GM19455 (cell line): ENCODE results near the gene MRPL49.
A peak's percentile ranks its signal among the peaks of the same experiment; 100 is the strongest.
"Not testable (repeated sequence)": the region's sequence is repeated elsewhere in the genome, so short reads cannot be mapped to it uniquely, and the experiment has no call there.

ENCODE experiments used
- ATAC-seq: cut with Tn5 transposase; IDR thresholded peaks from one replicate; pipeline ENCODE4 v1.9.1; 2021; ENCODE audit not compliant: unreplicated experiment

Gene MRPL49

DNA sequence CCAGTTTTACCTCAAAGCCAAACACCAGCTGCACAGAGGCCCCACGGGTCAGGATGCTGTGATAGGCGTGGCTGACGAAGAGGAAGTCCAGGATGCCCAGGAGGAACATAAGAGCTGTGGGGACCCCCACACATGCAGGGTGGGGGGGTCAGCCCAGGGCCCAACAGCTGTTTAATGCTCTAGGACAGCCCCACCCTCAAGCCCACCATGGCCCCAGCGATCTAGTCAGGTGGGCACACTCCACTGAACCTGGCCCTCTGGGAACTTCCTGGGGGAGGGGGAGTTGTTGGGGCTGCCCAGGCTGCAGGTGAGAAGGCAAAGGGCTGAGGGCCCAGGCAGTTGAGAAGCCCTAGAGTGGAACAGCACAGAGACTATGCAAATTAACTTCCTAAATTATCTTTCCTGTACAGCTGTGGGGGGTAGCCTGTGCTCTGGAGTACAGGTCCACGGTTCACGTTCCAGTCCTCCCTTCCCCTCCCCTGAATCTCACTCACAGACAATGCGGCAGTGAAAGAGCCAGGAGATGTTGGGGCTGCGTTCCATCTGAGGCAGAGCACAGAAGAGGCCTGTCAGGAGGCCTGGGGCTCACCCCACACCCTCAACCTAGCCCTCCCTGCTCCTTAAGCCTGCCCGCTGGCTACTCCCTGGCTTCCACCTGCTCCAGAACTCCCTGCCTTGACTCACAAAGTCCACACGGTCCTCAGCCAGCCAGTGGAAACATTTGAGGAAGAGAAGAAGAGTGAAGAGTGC lies 10.3 kb downstream of the MRPL49 start:
- ATAC-seq: no peak

DNA sequence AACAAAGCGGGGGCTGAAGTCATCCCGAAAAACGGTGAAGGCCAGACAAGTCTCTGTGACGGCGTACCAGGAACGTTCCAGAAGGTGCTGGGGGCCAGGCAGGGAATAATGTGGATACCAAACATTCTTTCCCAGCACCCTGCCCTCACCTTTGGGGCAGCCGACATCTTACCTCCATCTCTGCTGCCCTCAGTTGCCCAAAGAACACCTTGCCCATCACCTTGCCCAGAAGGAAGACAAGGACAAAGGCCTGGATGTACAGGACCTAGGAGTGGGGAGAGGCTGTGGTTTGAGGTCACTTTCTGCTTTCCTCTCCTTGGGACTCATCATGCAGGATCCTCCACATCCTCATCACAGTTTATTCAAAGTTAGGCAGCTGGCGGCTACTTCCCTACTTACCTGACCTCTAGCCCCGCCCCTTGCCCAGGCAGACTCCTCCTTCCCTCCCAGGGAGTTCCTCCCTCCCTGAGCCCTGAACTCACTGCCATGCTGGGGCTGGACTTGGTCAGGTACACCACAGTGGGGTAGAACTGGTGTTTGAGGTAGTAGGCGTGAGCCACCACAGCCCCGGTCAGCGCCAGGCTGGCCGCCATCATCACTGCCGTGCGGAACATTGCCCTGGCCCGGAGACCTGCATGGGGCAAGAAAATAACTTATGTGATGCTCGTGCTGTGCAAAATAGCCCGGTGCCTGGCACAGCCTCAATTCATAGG lies 11.0 kb downstream of the MRPL49 start:
- no peak for ATAC-seq

DNA sequence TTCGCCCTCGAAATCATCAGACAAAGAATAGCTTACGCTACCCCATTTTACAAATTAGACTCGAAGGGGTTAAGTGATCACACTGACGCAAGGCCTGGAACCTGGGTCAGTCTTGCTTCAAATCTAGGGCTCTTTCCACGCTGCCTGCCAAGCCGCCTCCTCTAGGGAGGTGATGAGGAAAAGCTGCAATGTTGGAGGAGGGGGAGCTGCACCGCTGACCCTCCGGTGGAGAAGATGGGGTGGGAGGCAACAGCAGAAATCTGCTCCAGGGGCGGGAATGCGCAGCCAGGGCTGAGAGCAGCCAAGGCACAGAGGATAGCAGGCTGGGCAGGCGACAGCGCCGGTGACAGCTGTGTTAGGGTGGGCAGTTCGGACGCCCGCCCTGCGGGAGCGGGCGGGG lies 11.6 kb downstream of the MRPL49 start:
- peak; percentile 2 for ATAC-seq

DNA sequence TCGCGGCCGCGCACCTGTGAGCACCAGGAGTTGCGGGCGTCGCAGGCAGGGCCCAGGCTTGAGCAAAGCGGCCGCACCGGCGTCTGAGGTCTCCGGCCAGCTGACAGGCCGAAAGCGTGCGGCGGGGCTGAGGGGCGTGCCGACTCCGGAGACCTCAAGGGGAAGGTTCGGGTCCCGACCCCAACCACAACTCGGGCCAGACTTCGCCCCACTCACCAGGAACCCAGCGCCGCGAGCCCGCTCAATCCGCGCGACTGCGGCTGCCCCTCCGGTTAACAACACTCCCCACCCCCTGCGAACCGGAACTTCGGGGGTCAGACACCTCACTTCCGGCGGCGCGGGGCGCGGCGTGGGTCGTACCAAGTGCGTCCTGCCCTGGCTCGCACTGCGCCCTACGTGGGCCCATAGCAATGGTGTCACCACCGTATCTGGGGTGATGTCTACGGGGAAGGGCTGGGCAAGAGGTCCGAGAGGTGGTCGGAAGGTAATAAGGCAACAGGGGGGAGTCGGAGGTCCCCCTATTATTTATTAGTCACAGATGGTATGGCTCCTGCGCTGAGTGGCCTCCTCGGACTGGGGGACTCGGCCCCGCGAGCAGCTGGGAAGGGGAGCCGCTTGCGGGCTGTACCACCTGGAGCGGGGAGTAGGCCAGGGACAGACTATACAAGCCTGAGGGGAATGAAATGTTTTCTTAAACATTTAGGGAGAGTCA lies 12.3 kb downstream of the MRPL49 start, which contains the start of gene SYVN1:
Gene SYVN1, minus strand, starts transcription at position 280 of the 712 bp plus-strand sequence. CDS start 918 bp downstream, outside the sequence.
- ATAC-seq: peak; percentile 66

DNA sequence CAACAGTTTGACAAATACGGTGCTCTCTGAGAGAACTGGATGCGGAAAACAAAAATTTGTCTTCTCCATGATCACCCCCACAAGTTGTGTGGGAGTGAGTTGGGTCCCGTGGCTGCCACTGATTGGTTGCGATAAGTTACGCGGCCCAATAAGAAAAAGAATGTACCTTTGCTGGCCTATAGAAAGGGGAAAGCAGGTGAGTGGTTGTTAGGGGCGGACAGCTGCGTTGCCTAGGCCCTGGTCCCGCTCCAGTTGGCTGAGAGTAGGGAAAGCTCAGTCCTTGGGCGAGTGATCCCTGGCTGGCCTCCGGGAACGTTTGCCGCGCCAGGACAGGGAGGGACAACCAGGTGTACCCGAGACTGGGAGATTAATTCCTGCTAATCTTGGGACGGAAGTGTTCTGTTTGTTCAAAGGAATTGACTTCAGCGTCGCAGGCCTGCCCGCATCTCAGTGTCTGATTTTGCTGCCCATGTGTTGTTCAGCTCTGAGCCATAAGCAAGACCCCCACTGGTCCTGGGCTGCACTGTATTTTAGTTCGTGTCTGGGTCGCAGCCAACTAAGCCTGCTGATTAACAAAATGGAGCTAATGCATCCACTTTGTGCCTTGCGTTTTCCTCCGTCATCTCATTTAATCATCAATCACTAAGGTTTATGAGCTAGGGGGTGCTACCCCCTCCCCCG lies 13.0 kb downstream of the MRPL49 start:
- ATAC-seq: peak; percentile 53

DNA sequence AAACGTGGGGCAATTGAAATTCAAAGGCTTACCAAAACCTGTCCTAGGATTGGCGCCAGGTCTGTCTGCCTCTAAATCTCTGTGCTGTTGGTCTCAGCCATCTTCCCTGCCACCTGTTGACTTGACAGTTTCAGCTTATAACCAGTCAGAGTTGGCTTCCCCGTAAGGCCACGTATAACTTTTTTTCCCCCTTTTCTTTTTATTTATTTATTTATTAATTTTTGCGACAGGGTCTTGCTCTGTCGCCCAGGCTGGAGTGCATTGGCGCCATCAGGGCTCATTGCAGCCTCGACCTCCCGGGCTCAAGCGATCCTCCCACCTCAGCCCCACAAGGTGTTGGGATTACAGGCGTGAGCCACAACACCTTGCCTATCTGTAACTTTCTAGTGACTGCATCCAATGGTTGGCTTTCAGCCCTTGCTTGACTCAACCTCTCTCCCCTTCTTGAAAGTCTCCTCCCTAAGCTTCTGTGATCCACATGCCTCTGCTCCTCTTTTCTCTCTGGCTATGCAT lies 13.6 kb downstream of the MRPL49 start:
- no peak for ATAC-seq

DNA sequence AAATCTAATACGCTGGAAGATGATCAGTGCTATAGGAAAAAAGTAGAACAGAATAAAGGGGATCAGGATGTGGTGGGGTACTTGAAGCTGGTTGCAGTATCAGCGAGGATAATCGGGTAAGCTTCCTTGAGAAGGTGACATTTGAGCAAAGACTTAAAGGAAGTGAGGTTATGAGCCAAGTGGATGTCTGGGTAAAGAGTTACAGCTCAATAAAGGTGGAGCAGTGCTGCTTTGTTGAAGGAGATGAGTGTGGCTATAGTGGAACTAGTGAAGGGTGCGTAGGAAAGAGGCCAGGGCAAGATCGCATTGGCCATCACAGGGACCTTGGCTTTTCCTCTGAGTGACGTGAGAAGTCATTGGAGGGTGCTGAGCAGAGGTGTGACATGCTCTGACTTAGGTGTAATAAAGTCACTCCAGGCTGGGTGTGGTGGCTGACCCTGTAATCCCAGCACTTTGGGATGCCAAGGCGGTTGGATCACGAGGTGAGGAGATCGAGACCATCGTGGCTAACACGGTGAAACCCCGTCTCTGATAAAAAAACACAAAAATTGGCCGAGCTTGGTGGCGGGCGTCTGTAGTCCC lies 14.5 kb downstream of the MRPL49 start:
- no peak for ATAC-seq

DNA sequence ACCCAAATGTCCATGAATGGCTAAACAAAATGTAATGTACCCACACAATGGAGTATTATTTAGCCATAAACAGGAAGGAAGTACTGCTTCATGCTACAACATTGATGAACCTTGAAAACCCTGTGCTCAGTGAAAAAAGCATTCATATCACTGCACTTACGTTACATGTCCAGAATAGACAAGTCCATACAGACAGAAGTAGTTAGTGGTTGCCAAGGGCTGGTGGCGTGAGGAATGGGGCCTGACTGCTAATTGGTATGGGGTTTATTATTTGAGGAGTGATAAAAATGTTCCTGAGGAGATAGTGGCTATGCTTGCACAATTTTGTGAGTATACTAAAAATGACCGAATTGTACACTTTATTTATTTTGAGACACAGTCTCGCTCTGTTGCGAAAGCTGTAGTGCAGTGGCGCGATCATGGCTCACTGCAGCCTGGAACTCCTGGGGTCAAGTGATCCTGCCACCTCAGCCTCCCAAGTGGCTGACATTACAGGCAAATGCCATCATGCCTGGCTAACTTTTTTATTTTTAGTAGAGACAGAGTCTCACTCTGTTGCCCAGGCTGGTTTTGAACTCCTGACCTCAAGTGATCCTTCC lies 19.9 kb downstream of the MRPL49 start:
- no peak for ATAC-seq

DNA sequence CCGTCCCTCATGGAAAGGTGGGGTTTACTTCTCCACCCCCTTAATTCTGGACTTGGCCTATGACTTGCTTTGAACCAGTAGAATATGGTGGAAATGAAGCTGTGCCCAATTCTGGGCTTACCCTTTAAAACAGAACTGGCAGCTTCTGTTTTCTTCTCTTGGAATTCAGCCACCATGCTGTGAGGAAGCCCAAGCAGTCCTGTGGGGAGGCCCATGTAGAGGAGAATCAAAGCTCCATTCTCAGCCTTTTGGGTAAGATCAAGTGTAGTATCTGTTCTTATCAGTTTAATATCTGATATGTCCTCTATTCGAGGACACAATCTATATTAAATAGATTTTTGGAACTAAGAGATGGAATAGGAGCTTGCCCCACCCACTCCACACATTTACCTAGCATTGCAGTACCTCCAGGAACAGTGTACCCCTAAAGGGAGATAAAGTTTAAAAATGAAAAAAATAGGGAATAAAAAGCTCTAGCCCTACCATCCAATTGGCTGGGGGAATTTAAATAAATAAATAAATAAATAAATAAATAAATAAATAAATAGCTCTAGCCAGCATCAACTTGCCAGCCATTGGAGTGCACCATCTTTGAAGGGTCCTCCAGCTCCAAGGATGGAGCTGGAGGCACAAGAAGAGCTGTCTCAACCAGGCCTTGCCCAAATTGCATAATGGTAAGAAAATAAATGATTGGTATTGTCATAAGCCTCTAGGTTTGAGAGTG lies 25.4 kb downstream of the MRPL49 start:
- no peak for ATAC-seq

DNA sequence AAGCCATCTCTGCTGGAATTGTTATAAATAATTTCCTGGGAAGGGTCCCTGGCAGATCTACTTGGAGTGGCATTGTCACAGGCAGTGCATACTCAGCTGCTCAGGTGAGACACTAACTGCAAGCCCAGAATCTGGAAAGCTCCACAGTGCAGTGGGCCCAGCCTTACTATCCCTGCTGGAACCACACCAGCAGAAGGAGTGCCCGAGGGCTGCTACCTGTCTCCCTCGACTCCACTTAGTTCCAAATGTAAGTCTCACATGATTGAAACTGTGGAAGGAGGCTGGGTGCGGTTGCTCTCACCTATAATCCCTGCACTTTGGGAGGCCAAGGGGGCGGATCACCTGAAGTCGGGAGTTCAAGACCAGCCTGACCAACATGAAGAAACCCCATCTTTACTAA lies 26.5 kb downstream of the MRPL49 start:
- ATAC-seq: no peak

DNA sequence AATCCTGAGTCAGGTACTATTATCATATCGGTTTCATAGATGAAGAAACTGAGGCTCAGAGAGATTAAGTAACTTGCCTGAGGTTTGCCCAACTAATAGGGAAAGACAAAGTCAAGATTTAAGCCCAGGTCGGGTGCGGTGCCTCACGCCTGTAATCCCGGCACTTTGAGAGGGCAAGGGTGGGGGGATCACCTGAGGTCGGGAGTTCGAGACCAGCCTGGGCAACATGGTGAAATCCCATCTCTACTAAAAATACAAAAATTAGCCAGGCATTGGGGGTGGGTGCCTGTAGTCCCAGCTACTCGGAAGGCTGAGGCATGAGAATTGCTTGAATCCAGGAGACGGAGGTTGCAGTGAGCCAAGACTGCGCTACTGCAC lies 28.0 kb downstream of the MRPL49 start:
- ATAC-seq: not testable (repeated sequence)

- ATAC-seq: no peak
Measured at GRCh38 chr11:65150509-65151299, 28.6 kb downstream of the MRPL49 start.

DNA sequence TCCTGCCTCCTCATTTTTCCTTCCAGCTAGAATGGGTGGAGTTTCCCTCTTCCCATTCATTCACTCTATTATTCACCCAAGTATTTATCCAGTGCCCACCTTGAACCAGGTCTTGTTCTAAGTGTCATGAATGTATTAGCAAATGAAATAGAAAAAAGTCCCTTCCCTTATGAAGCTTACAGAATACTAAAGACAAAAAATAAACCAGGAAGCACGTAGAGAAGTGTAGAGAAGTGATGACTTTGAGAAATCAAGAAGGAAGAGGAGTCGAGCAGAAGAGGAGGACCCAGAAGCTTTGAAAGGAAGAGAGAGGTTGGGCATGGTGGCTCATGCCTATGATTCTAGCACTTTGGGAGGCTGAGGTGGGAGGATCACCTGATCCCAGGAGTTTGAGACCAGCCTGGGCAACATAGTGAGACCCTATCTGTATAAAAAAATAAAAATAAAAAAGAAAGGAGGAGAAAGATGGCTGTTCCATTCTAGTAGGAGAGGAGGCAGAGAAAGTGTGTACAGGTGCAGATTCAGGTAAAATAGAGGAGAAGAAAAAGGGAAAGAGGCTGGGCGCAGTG lies 29.3 kb downstream of the MRPL49 start:
- no peak for ATAC-seq

DNA sequence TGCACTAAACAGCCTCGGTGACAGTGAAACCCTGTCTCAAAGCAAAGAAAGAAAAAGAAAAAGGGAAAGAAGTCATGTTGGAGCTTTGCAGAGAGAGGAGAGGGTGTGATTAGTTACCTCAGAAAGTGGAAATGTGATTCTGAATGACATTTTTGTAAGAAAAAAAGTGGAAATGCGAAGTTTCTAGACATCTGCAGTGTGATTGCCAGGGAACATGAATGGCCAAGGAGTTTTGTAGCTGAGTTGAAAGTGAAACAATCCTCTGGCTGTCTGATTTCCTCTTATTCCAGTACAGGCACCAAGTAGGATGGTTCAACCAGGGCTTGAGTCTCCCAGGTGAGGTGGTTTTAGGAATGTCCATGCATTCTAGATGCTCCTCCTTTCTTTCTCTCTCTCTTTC lies 30.0 kb downstream of the MRPL49 start:
- no peak for ATAC-seq

DNA sequence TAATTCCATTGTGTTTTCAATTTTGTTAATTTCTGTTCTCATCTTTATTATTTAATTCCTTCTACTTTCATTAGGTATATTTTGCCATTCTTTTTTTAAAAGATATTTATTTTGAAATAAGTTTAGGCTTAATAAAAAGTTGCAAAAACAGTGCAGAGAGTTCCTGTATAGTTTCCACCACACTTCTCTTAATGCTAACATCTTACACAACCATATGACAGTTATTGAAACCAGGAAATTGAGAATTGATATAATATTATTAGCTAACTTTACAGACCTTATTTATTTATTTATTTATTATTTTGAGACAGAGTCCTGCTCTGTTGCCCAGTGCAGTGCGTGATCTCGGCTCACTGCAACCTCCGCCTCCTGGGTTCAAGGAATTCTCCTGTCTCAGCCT lies 34.1 kb downstream of the MRPL49 start:
- ATAC-seq: no peak

- no peak for ATAC-seq
Measured at GRCh38 chr11:65156926-65157325, 34.8 kb downstream of the MRPL49 start.

DNA sequence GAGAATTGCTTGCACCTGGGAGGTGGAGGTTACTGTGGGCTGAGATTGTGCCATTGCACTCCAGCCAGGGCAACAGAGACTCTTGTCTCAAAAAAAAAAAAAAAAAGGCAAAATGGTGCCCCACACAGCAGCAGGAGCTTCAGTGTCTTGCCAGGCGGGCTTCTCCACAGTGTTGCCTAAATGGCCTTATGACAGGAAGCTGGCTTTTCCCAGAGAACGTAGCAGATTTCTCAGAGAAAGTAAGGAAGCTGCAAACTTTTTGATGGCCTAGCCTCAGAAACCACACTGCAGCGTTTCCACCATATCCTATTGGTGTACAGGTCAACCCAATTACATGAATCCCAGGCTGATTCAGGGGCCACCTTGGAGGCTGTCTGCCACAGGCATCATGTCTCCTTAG lies 35.2 kb downstream of the MRPL49 start:
- ATAC-seq: no peak

GRCh38 chr11:65159012-65159411 lies 36.9 kb downstream of the MRPL49 start:
- no peak for ATAC-seq

GRCh38 chr11:65160643-65161042 lies 38.5 kb downstream of the MRPL49 start:
- ATAC-seq: no peak
